ENCODE data around the gene IQGAP1.
A peak's percentile ranks its signal among the peaks of the same experiment; 100 is the strongest.

The IQGAP1 gene

DNA sequence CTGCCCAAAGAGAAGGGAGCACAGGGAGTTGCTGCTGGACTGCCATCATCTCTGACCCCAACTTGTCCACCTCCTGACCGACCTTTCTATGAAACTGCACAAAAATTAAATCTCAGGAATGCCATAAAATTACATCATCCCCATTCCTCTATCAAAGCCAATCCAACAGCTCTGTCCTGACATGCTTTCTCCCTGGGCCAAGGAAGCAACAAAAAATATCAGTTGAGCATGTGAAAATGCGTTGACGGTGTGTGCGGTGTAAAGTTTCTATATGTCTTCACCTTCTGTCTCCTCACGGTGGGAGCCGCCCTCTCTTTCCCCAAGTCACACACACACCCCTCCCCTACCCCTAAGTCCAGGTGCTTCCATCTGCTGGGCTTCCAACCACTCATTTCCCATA, 39.6 kb upstream of the IQGAP1 start:
- Histone ChIP-seq H3K27ac (no peak overlapping the region), H3K4me3 (no peak overlapping the region)
- no peak for TF ChIP-seq CTCF (IDR thresholded peaks at IDR 0.05)
- DNase-seq (ENCODE audit: low spot score) = no peak

DNA sequence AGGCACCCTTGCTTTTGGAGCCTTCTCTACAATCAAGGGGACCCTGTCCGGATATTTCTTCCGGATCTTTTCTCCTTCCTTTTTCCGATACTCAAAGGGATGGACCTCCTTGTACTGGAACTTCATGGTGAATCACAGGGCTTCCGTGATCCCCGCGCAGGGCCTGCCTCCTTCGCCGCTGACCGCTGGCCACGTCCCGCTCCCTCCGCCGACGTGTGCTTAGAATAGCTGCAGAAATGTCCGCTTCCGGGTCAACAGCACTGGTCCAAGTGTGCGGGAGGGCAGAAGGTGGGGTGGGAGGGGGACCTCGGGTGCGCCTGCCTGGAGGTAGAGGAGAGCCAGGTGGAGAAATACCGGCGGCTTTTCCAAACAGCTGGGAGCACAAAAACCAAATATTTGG, 39.0 kb upstream of the IQGAP1 start:
- no peak for TF ChIP-seq CTCF (IDR thresholded peaks at IDR 0.05)
- H3K27ac ChIP-seq = no peak overlapping the region
- no peak for DNase-seq (ENCODE audit: low spot score)
- H3K4me3 ChIP-seq = no peak overlapping the region

GRCh38 chr15:90349821-90350220, 38.2 kb upstream of the IQGAP1 start:
- TF ChIP-seq CTCF (IDR thresholded peaks at IDR 0.05) = no peak
- no peak for DNase-seq (ENCODE audit: low spot score)

DNA sequence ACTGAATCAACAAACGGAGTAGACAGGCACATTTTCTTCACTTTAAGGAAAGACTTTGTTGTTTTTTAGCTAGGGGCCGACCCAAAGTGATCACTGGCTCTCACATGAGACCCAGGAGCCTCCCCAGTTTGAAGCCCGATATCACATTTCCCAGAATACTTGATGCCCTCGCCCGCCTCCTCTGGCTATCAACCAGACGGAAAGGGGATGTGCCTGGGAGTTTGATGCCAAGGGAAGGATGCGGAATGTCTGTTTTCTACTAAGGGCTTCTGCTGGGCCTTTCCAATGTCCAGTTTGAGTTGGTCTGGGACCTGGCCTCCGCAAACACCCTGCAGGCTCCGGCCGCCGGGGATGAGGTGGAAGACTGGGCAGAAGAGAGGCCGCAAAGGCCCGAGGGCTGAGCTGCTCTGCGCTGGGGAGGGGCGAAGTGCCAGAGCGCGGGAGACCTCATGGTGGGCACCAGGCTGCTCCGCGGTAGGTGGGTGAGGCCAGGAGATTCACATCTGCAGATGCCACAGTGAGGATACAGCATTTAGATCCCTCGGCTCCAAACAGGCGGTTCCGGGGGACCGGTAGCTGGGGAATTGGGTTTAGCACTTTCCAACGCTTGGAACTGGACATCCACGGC, 36.4 kb upstream of the IQGAP1 start:
- no peak for TF ChIP-seq CTCF (IDR thresholded peaks at IDR 0.05)
- Histone ChIP-seq H3K4me3 (peak overlapping the region; percentile 80), H3K27ac (peak overlapping the region; percentile 54 to 69)
- DNase-seq (ENCODE audit: low spot score) = no peak

More at GRCh38 chr15:90349821-90350220, 38.2 kb upstream of the IQGAP1 start:
- Histone ChIP-seq H3K4me3 (no peak overlapping the region), H3K27ac (no peak overlapping the region)

DNA sequence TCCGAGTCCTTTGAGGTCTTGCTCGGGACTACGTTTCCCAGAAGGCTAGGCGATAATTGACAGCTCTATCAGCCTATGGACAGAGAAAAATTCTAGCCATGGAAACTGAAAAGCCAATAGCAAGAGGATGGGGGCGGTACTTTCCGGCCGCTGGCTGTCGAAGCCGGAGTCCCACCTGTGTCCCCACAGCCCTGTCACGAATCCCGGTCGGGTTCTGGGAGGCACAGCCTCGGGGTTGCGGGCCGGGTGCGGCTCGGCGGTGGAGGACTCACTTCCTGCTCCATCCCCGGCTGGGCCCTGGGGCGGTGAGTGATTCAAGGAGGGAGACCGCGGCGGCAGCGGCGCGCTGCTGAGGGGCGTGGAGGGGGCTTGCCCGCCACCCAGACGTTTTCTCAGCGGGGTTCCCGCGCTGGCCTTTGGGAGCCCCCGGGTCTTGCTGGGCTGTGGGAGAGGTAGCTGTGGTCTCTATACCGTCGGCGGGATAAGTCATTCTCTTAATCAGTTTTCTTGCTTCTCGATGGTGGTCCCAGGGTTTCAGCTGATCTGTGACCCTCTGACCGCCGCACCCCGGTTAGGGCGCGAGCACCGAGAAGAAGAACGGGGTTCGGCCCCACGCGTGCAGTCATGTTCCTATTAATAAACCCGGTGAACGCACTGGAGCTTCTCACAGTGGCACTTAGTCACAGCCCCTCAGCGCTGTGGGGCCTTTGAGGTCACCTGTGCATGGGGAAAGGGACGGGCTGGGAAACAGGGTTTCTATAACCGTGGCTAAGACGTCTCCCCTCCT, 35.7 kb upstream of the IQGAP1 start, which contains the start of gene ZNF774:
Gene ZNF774, plus strand, starts transcription at position 178 of the 787 bp plus-strand sequence. CDS start 2,377 bp downstream, outside the sequence.
- peak within 1 kb of the TSS; percentile 69 to 78 for H3K27ac ChIP-seq
- peak; percentile 93 for DNase-seq (ENCODE audit: low spot score)
- peak within 1 kb of the TSS; percentile 80 for H3K4me3 ChIP-seq
- no peak for TF ChIP-seq CTCF (IDR thresholded peaks at IDR 0.05)

DNA sequence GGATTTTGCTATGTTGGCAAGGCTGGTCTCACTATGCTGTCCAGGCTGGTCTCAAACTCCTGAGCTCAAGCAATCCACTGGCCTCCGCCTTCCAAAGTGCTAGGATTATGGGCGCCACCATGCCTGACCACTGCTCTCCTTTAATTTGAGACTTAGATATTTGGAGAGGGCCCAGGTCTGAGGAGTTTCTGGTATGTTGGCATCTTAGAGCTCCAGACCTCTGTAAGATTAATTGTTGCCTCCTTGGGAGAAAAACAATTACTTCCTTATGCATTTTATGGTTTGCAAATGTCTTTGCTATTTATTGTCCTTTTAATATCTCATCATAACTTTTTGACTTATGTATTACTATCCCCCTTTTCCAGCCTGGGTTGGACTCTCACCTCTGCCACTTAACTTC, 33.1 kb upstream of the IQGAP1 start:
- DNase-seq (ENCODE audit: low spot score) = no peak

More for the DNA sequence above, 33.1 kb upstream of the IQGAP1 start:
- Histone ChIP-seq H3K27ac (no peak overlapping the region), H3K4me3 (no peak overlapping the region)
- no peak for TF ChIP-seq CTCF (IDR thresholded peaks at IDR 0.05)
